Activated naive CD4-positive, alpha-beta T cell treated with anti-CD3 and anti-CD28 coated beads for 36 hours (primary cell): ENCODE results near the gene WFIKKN2. TPM values are rescaled to one million over a fixed set of nuclear protein-coding genes. Genes with fewer than 3 reads are reported as not detected.

Experiments used
- CTCF ChIA-PET: fragments of 350-600 bp; sonication (Branson Sonifier 250); formaldehyde crosslinking; loops from one replicate; lab custom pipeline; 2021; ENCODE audit warnings: antibody characterized with exemption; lab: Charles Lee
- DNase-seq: peaks from one replicate; pipeline ENCODE4 v3.0.0-alpha.2; 2020
- H3K27ac Mint-ChIP-seq: one replicate; pipeline ENCODE4 v1.8.0; 2021; ENCODE audit warnings: mild to moderate bottlenecking, mixed read lengths
- H3K27me3 Mint-ChIP-seq: one replicate; pipeline ENCODE4 v1.8.0; 2021; ENCODE audit warnings: low read depth, mixed read lengths
- H3K36me3 Mint-ChIP-seq: one replicate; pipeline ENCODE4 v1.8.0; 2021; ENCODE audit warnings: low read depth, mixed read lengths
- H3K4me1 Mint-ChIP-seq: one replicate; pipeline ENCODE4 v1.8.0; 2021; ENCODE audit warnings: low read depth, mixed read lengths
- H3K4me3 Mint-ChIP-seq: one replicate; pipeline ENCODE4 v1.8.0; 2021; ENCODE audit warnings: mild to moderate bottlenecking, moderate library complexity, mixed read lengths
- H3K9me3 Mint-ChIP-seq: one replicate; pipeline ENCODE4 v1.8.0; 2021; ENCODE audit warnings: mixed read lengths
- intact Hi-C: fragments of 100-400 bp; cut with micrococcal nuclease; formaldehyde crosslinking; loops from one replicate; pipeline ENCODE4 v1.15.1; 2023
- total RNA-seq, 2 experiments: library from RNA; stranded (reverse); gene quantifications; one replicate each; pipeline ENCODE4 v1.2.3, GENCODE V29; 2021

The WFIKKN2 gene
- total RNA-seq, 2 experiments from 2014 or later = not detected

DNA sequence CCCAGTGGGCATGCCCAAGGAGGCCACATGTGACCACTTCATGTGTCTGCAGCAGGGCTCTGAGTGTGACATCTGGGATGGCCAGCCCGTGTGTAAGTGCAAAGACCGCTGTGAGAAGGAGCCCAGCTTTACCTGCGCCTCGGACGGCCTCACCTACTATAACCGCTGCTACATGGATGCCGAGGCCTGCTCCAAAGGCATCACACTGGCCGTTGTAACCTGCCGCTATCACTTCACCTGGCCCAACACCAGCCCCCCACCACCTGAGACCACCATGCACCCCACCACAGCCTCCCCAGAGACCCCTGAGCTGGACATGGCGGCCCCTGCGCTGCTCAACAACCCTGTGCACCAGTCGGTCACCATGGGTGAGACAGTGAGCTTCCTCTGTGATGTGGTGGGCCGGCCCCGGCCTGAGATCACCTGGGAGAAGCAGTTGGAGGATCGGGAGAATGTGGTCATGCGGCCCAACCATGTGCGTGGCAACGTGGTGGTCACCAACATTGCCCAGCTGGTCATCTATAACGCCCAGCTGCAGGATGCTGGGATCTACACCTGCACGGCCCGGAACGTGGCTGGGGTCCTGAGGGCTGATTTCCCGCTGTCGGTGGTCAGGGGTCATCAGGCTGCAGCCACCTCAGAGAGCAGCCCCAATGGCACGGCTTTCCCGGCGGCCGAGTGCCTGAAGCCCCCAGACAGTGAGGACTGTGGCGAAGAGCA is 4.4 kb downstream of the WFIKKN2 start:
- H3K27me3 Mint-ChIP-seq = peaks cover 1% of the 10 kb centered on the region
- H3K27ac Mint-ChIP-seq = no peak overlapping the region
- intact Hi-C loops = loop anchor here (5.0 kb wide), 1 partner anchor 357 kb away; no protein-coding TSS in a partner anchor
- DNase-seq = no peak
- CTCF ChIA-PET = interaction anchor here (0.5 to 6.0 kb wide), 3 partner anchors 13 to 105 kb away, joined by 3 to 79 read pairs (median 4); no protein-coding TSS in a partner anchor
- H3K4me1 Mint-ChIP-seq = peaks cover 3% of the 10 kb centered on the region
- no peak overlapping the region for H3K4me3 Mint-ChIP-seq
- H3K36me3 Mint-ChIP-seq = no peaks in the 10 kb centered on the region
- no peaks in the 10 kb centered on the region for H3K9me3 Mint-ChIP-seq

DNA sequence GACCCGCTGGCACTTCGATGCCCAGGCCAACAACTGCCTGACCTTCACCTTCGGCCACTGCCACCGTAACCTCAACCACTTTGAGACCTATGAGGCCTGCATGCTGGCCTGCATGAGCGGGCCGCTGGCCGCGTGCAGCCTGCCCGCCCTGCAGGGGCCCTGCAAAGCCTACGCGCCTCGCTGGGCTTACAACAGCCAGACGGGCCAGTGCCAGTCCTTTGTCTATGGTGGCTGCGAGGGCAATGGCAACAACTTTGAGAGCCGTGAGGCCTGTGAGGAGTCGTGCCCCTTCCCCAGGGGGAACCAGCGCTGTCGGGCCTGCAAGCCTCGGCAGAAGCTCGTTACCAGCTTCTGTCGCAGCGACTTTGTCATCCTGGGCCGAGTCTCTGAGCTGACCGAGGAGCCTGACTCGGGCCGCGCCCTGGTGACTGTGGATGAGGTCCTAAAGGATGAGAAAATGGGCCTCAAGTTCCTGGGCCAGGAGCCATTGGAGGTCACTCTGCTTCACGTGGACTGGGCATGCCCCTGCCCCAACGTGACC is 5.0 kb downstream of the WFIKKN2 start:
- CTCF ChIA-PET = interaction anchor here (0.9 to 6.0 kb wide), 2 partner anchors 58 to 116 kb away, joined by 4 to 79 read pairs; no protein-coding TSS in a partner anchor
- H3K36me3 Mint-ChIP-seq = no peaks in the 10 kb centered on the region
- H3K4me1 Mint-ChIP-seq = peaks cover 3% of the 10 kb centered on the region
- H3K9me3 Mint-ChIP-seq = no peaks in the 10 kb centered on the region
- no peaks in the 10 kb centered on the region for H3K27me3 Mint-ChIP-seq
- no peak overlapping the region for H3K27ac Mint-ChIP-seq
- no peak for DNase-seq
- H3K4me3 Mint-ChIP-seq = no peak overlapping the region
- intact Hi-C loops = loop anchor here (5.0 kb wide), 1 partner anchor 358 kb away; no protein-coding TSS in a partner anchor

DNA sequence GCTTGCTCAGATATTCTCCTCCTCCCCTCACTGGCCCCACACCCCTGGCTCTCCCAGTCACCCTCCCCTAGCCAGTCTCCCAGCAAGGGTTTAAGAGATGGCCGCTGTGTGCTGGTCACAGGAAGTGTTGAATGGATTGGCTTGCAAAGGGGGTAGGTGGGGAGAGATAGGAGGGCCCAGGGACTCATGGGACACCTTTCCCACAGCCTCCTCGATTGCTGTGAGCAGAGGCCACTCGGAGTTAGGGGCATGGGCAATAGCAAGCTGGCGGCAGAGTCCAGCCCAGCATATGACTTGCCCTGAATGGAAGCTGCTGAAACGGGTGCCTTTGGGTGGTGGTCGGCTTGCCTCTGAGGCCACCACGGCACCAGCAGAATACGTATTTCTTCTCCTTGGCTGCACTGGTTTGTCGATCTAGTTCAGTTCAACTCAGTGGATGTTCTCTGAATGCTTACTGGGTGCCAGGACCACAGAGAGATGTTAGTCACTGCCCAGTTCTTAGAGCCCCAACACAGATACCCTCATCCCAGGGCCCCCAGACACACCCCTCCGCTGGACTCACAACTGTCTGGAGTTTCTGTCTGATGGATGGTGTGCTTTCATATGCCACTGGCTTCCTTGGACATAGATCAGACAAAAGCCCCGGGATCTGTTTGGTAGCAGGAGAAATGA is 6.0 kb downstream of the WFIKKN2 start:
- no peak overlapping the region for H3K4me3 Mint-ChIP-seq
- DNase-seq = no peak
- CTCF ChIA-PET = interaction anchor here (0.6 to 6.0 kb wide), 10 partner anchors 12 to 357 kb away, joined by 3 to 79 read pairs (median 4); no protein-coding TSS in a partner anchor
- intact Hi-C loops = loop anchor here (1.0 to 5.0 kb wide), 2 partner anchors 24 to 359 kb away; no protein-coding TSS in a partner anchor
- H3K27me3 Mint-ChIP-seq = no peaks in the 10 kb centered on the region
- no peaks in the 10 kb centered on the region for H3K9me3 Mint-ChIP-seq
- H3K36me3 Mint-ChIP-seq = no peaks in the 10 kb centered on the region
- H3K27ac Mint-ChIP-seq = no peak overlapping the region
- peaks cover 3% of the 10 kb centered on the region for H3K4me1 Mint-ChIP-seq

DNA sequence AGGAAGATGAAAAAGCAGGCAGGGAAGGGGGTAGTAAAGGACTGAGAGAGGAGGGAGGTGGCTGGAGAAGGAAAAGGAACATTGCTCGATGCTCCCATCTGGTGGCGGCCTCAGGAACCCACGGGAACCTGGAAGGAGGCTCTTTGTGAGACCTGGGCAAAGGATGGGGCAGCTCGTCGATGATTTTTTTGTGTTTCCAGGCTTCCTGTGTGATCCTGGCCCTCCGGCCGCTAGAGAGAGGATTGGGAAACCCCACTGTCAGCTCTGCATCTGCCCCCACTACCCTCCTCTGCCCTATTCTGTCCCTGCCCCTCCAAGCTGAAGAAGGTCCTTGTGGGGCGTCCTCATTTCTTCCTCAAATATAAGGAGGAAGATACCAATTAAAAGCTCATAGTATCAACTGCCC is 6.6 kb downstream of the WFIKKN2 start:
- Mint-ChIP-seq H3K36me3 (no peaks in the 10 kb centered on the region), H3K4me1 (peaks cover 3% of the 10 kb centered on the region), H3K27me3 (no peaks in the 10 kb centered on the region), H3K4me3 (no peak overlapping the region), H3K27ac (no peak overlapping the region), H3K9me3 (no peaks in the 10 kb centered on the region)
- intact Hi-C loops = loop anchor here (1.0 to 5.0 kb wide), 5 partner anchors 25 to 360 kb away; partner anchors contain the start of gene SPATA20
- CTCF ChIA-PET = interaction anchor here (0.6 to 6.0 kb wide), 12 partner anchors 11 to 358 kb away, joined by 3 to 79 read pairs (median 3); partner anchors contain the start of gene TOB1
- DNase-seq = peak; percentile 73

DNA sequence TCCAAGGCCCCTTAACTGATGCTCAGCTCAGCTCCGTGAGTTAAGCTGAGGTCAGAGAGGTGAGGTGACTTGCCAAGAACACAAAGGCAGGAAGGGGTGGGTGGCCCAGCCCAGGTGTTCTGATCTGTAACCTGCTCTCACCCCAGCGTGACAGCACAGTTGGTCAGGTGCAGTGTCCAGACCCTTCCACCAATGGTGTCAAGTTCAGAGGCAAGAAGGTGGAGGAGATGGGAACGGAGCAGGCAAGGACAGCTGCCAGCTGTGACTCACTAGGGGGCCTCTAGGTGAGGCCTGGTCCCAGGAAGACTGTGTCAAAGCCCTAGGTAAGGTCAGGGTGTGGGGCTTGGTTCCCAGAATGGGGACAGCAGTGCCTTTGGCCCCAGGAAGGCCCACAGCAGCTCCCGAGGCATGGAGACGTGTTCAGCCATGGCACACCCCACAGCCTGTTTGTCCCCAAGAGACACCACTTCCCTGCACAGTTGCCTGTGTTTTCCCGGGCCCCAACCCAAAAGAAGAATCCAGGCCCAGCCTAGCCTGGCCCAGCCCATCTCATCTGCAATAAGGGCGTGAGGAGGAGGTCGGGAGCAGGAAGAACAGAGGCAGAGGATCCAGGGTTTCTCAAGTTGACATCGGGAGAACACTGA is 7.2 kb downstream of the WFIKKN2 start:
- H3K27ac Mint-ChIP-seq = no peak overlapping the region
- H3K27me3 Mint-ChIP-seq = no peaks in the 10 kb centered on the region

DNA sequence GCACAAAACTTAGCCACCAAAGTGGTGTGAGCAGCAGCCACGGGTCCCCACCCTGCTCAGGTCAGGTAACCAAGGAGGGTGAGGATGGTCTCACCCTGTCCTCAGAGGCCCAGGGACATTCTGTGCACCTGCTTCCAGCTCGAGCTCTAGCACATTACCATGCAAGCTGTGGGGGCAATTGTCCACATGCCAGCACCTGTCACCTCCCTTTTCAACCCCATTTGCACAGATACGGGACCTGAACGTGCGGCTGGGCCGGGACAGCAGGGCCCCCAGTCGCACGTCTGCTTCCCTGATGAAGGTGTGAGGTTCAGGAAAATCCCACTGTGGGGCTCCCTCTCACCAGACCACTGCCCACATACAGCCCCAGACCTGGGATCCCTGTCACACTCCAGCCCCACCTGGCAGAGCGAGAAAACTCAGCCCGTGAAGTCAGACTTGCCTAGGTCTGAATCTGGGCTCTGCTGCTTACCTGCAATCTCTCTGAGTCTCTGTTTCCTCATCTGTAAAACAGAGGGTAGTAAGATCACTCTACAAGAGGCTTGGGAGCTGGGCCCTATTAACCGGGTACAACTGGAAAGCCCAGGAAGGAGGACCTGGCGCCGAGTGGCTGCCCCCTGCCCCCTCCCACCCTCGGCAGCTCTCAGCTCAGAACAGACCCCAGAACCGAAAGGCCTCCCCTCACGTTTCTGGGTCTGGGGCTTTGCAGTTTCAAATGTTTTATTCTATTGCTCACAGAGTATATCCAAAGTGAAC is 7.9 kb downstream of the WFIKKN2 start:
- intact Hi-C loops = loop anchor here (2.0 to 5.0 kb wide), 2 partner anchors 213 to 361 kb away; no protein-coding TSS in a partner anchor
- Mint-ChIP-seq H3K9me3 (no peaks in the 10 kb centered on the region), H3K27ac (no peak overlapping the region), H3K4me3 (no peak overlapping the region), H3K36me3 (no peaks in the 10 kb centered on the region), H3K27me3 (no peaks in the 10 kb centered on the region), H3K4me1 (peaks cover 3% of the 10 kb centered on the region)
- no peak for DNase-seq
- CTCF ChIA-PET = interaction anchor here (1.0 to 6.0 kb wide), 5 partner anchors 10 to 109 kb away, joined by 4 to 79 read pairs (median 6); no protein-coding TSS in a partner anchor

More for the DNA sequence above, 7.2 kb downstream of the WFIKKN2 start:
- Mint-ChIP-seq H3K4me3 (no peak overlapping the region), H3K36me3 (no peaks in the 10 kb centered on the region), H3K9me3 (no peaks in the 10 kb centered on the region), H3K4me1 (peaks cover 3% of the 10 kb centered on the region)
- DNase-seq = no peak
- CTCF ChIA-PET = interaction anchor here (0.6 to 6.0 kb wide), 11 partner anchors 11 to 358 kb away, joined by 3 to 79 read pairs (median 4); partner anchors contain the start of gene TOB1
- intact Hi-C loops = loop anchor here (1.0 to 5.0 kb wide), 4 partner anchors 59 to 360 kb away; partner anchors contain the start of gene SPATA20

DNA sequence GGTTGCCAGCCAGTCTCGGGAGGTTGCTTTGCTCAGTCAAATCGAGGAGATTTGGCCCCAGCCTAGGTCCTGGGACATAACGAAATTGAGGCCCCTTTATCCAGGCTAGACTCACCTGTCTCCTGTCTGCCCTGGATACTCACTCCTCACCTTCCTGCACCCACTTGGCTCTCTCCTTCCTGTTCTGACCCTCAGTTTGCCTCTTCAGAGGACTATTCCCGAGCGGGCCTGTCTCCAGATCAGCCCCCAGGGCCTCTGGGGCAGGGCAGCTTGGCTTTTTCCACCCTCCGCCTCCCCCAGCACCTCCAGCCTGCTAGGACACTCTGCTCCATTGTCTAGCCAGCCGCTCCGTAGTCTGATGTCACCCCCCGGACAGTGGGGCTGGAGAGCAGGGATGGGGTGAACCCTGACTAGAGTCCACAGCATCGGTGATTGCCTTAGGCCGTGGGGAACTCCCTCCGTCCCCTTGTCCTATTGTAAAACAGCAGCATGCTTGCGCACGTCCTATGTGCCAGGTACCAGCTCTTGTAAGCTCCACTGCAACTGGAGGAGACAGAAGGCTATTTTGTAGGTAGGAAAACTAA is 8.8 kb downstream of the WFIKKN2 start:
- intact Hi-C loops = loop anchor here (5.0 kb wide), 1 partner anchor 362 kb away; no protein-coding TSS in a partner anchor
- CTCF ChIA-PET = interaction anchor here (1.0 to 6.0 kb wide), 4 partner anchors 9 to 105 kb away, joined by 4 to 79 read pairs (median 12); no protein-coding TSS in a partner anchor
- Mint-ChIP-seq H3K27me3 (no peaks in the 10 kb centered on the region), H3K4me1 (peaks cover 3% of the 10 kb centered on the region), H3K9me3 (no peaks in the 10 kb centered on the region), H3K36me3 (no peaks in the 10 kb centered on the region), H3K27ac (no peak overlapping the region), H3K4me3 (no peak overlapping the region)
- DNase-seq = no peak

DNA sequence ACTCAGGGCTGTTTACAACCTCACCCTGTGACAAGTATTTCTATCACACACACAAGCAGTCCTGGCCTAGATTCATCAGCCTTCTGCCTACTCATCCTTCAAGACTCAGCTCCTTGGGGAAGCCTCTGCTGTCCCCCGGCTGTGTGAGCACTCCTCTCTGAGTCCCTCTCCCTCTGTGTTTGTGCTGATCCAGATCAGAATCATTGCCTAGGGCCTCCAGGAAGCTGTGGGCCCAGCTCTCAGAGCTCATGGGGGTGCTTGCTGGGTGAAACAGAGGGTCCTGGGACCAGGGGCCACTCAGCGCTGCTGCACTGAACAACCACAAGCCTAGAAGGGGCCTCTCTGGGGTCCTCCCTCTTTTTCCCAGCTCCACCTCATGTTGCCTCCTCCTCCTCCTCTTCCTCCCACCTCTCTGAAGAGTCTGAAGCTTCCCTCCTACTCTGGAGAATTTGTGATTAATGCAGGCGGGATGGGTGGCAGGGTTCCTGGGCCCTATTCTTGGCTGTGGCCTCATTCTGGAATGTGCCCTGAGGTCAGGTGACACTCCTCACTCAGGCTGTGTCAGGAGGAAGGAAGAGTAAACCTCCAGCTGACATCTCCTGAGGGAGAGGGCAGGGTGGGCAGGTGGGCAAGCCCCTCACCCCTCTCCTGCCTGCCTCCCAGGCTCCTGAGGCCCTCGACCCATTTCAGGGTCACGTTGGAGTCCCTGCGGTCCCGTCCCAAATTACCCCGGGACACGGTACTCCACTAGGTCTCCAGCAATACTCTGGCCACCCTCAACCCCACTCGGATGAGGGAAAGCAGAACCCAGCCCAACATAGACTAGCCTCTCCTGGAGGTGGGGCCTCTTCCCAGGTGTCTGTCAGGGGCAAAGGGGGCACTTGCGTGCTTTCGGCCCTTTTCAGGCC is 10.1 kb downstream of the WFIKKN2 start:
- Mint-ChIP-seq H3K36me3 (no peaks in the 10 kb centered on the region), H3K9me3 (no peaks in the 10 kb centered on the region), H3K4me1 (peaks cover 3% of the 10 kb centered on the region), H3K27ac (no peak overlapping the region), H3K27me3 (no peaks in the 10 kb centered on the region), H3K4me3 (no peak overlapping the region)
- CTCF ChIA-PET = interaction anchor here (1.1 kb wide), 1 partner anchor 28 kb away, joined by 3 read pairs; no protein-coding TSS in a partner anchor
- intact Hi-C loops = no loop called here
- DNase-seq = no peak

DNA sequence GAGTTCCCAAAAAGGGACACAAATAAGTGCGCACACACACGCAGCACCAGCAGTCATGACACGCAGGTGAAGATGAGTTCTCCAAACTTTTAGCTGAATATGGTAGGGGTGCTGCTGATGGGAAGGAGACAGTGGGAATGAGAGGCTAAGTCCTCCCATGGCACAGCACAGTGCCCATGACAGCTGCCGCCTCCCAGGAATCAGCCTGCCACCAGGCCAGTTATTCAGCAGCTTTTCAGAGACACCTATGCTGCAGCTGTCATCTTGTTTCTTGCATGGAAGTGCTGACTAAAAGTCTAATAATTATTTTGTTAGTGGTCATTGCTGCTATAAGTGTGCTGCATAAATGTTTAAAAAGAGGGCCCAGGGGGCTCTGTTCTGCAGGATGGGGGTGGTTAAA is 12.2 kb downstream of the WFIKKN2 start:
- H3K9me3 Mint-ChIP-seq = no peaks in the 10 kb centered on the region
- H3K27ac Mint-ChIP-seq = no peak overlapping the region
- no peaks in the 10 kb centered on the region for H3K36me3 Mint-ChIP-seq
- no peak overlapping the region for H3K4me3 Mint-ChIP-seq
- intact Hi-C loops = no loop called here
- peaks cover 10% of the 10 kb centered on the region for H3K4me1 Mint-ChIP-seq
- CTCF ChIA-PET = interaction anchor here (4.3 kb wide), 1 partner anchor 110 kb away, joined by 22 read pairs; no protein-coding TSS in a partner anchor
- DNase-seq = no peak
- H3K27me3 Mint-ChIP-seq = no peaks in the 10 kb centered on the region

DNA sequence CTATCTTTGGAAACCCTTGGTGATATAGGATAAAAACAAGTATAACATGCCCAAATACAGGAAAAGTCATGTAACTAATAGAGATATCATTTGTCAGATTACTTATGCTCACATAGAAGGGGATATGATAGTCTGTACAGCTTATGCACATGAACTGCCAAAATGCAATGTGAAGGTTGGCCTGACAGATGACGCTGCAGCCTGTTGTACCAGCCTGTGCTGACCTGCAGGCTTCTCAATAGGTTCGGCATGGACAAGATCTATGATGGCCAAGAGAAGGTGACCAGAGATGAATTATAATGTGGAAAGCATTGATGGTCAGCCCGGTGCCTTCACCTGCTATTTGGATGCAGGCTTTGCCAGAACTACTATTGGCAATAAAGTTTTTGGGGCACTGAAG is 12.7 kb downstream of the WFIKKN2 start:
- intact Hi-C loops = no loop called here
- H3K27ac Mint-ChIP-seq = no peak overlapping the region
- H3K9me3 Mint-ChIP-seq = no peaks in the 10 kb centered on the region
- CTCF ChIA-PET = interaction anchor here (0.7 to 4.3 kb wide), 5 partner anchors 11 to 109 kb away, joined by 3 to 22 read pairs (median 3); no protein-coding TSS in a partner anchor
- DNase-seq = no peak
- H3K36me3 Mint-ChIP-seq = no peaks in the 10 kb centered on the region
- no peaks in the 10 kb centered on the region for H3K27me3 Mint-ChIP-seq
- peaks cover 14% of the 10 kb centered on the region for H3K4me1 Mint-ChIP-seq
- no peak overlapping the region for H3K4me3 Mint-ChIP-seq
